Measurements from ENCODE around the gene RBM12.

- no peak for TF ChIP-seq HDGF (IDR thresholded peaks at IDR 0.05; ENCODE audit: borderline replicate concordance)
- TF ChIP-seq SUZ12 (IDR thresholded peaks at IDR 0.05): no peak
- no peak for TF ChIP-seq FOXM1 (IDR thresholded peaks at IDR 0.05; ENCODE audit: borderline replicate concordance)
- TF ChIP-seq FOXK2 (IDR thresholded peaks at IDR 0.05): no peak
- TF ChIP-seq ELF4 (IDR thresholded peaks at IDR 0.05): no peak
Measured at GRCh38 chr20:35695978-35696377, 31.3 kb upstream of the RBM12 start.
